ENCODE data around the gene CCDC38.
"Not testable (repeated sequence)": the region's sequence is repeated elsewhere in the genome, so short reads cannot be mapped to it uniquely, and the experiment has no call there.

CCDC38 gene

GRCh38 chr12:95857799-95858198 is 84.6 kb downstream of the CCDC38 start:
- 58% methylated on average over 18 of the region's 18 CpGs for WGBS

GRCh38 chr12:95857156-95857555 is 85.3 kb downstream of the CCDC38 start:
- peaks cover 11% of the 10 kb centered on the region for H3K4me1 ChIP-seq (ENCODE audit: insufficient read depth, low read length)
- H3K36me3 ChIP-seq (ENCODE audit: insufficient read depth, low read length) = peaks cover 15% of the 10 kb centered on the region
- 91% methylated on average over 7 of the region's 7 CpGs for WGBS
- H3K27me3 ChIP-seq (ENCODE audit: insufficient read depth, low read length) = no peaks in the 10 kb centered on the region
- no peak overlapping the region for H3K27ac ChIP-seq (ENCODE audit: low read depth, low read length)
- peak overlapping the region; percentile 97; the same call in 1 of the 2 replicates for H3K4me3 ChIP-seq (ENCODE audit: low read length)
- peaks cover 11% of the 10 kb centered on the region for H3K9me3 ChIP-seq (ENCODE audit: insufficient read depth, low read depth, low read length)
- H3K9ac ChIP-seq (ENCODE audit: low read depth, low read length) = no peak overlapping the region

More at GRCh38 chr12:95857799-95858198, 84.6 kb downstream of the CCDC38 start:
- H3K4me3 ChIP-seq (ENCODE audit: low read length) = peak overlapping the region; percentile 97
- peaks cover 11% of the 10 kb centered on the region for H3K4me1 ChIP-seq (ENCODE audit: insufficient read depth, low read length)
- no peaks in the 10 kb centered on the region for H3K27me3 ChIP-seq (ENCODE audit: insufficient read depth, low read length)
- H3K27ac ChIP-seq (ENCODE audit: low read depth, low read length) = no peak overlapping the region
- no peak overlapping the region for H3K9ac ChIP-seq (ENCODE audit: low read depth, low read length)
- peaks cover 13% of the 10 kb centered on the region for H3K9me3 ChIP-seq (ENCODE audit: insufficient read depth, low read depth, low read length)
- peaks cover 22% of the 10 kb centered on the region for H3K36me3 ChIP-seq (ENCODE audit: insufficient read depth, low read length)

- Histone ChIP-seq H3K4me3 (ENCODE audit: low read length) (no peak overlapping the region), H3K36me3 (ENCODE audit: insufficient read depth, low read length) (no peaks in the 10 kb centered on the region), H3K27ac (ENCODE audit: low read depth, low read length) (no peak overlapping the region), H3K9me3 (ENCODE audit: insufficient read depth, low read depth, low read length) (no peaks in the 10 kb centered on the region), H3K27me3 (ENCODE audit: insufficient read depth, low read length) (no peaks in the 10 kb centered on the region), H3K9ac (ENCODE audit: low read depth, low read length) (no peak overlapping the region), H3K4me1 (ENCODE audit: insufficient read depth, low read length) (peaks cover 6% of the 10 kb centered on the region; the same call in 1 of the 2 replicates)
- WGBS = 87% methylated on average over 4 of the region's 4 CpGs
These were observed 90.3 kb downstream of the CCDC38 start for GRCh38 chr12:95852133-95852532.

GRCh38 chr12:95851606-95852005 is 90.8 kb downstream of the CCDC38 start:
- Histone ChIP-seq H3K27me3 (ENCODE audit: insufficient read depth, low read length) (no peaks in the 10 kb centered on the region), H3K4me1 (ENCODE audit: insufficient read depth, low read length) (0 out of 2 replicates have a peak, but pooled peaks cover 4% of the 10 kb centered on the region), H3K27ac (ENCODE audit: low read depth, low read length) (no peak overlapping the region)

GRCh38 chr12:95848575-95849388 is 93.6 kb downstream of the CCDC38 start:
- H3K9me3 ChIP-seq (ENCODE audit: insufficient read depth, low read depth, low read length) = no peaks in the 10 kb centered on the region
- 69% methylated on average over 8 of the region's 8 CpGs for WGBS
- no peak overlapping the region for H3K27ac ChIP-seq (ENCODE audit: low read depth, low read length)
- H3K9ac ChIP-seq (ENCODE audit: low read depth, low read length) = no peak overlapping the region
- 0 out of 2 replicates have a peak, but pooled peaks cover 4% of the 10 kb centered on the region for H3K4me1 ChIP-seq (ENCODE audit: insufficient read depth, low read length)
- H3K4me3 ChIP-seq (ENCODE audit: low read length) = no peak overlapping the region
- no peaks in the 10 kb centered on the region for H3K36me3 ChIP-seq (ENCODE audit: insufficient read depth, low read length)
- no peaks in the 10 kb centered on the region for H3K27me3 ChIP-seq (ENCODE audit: insufficient read depth, low read length)

More at GRCh38 chr12:95851606-95852005, 90.8 kb downstream of the CCDC38 start:
- H3K9ac ChIP-seq (ENCODE audit: low read depth, low read length) = no peak overlapping the region
- no peaks in the 10 kb centered on the region for H3K9me3 ChIP-seq (ENCODE audit: insufficient read depth, low read depth, low read length)
- WGBS = 89% methylated on average over 3 of the region's 3 CpGs
- H3K4me3 ChIP-seq (ENCODE audit: low read length) = no peak overlapping the region
- H3K36me3 ChIP-seq (ENCODE audit: insufficient read depth, low read length) = no peaks in the 10 kb centered on the region

- not testable (repeated sequence) for H3K36me3 ChIP-seq (ENCODE audit: insufficient read depth, low read length); H3K4me1 ChIP-seq (ENCODE audit: insufficient read depth, low read length); H3K9ac ChIP-seq (ENCODE audit: low read depth, low read length); H3K9me3 ChIP-seq (ENCODE audit: insufficient read depth, low read depth, low read length); H3K4me3 ChIP-seq (ENCODE audit: low read length); H3K27me3 ChIP-seq (ENCODE audit: insufficient read depth, low read length); H3K27ac ChIP-seq (ENCODE audit: low read depth, low read length)
- 95% methylated on average over 6 of the region's 12 CpGs for WGBS
These were observed 100.0 kb downstream of the CCDC38 start for GRCh38 chr12:95842426-95842825.

- no peaks in the 10 kb centered on the region for H3K9me3 ChIP-seq (ENCODE audit: insufficient read depth, low read depth, low read length)
- WGBS = 73% methylated on average over 10 of the region's 11 CpGs
- H3K27me3 ChIP-seq (ENCODE audit: insufficient read depth, low read length) = no peaks in the 10 kb centered on the region
- no peaks in the 10 kb centered on the region for H3K4me1 ChIP-seq (ENCODE audit: insufficient read depth, low read length)
- no peak overlapping the region for H3K27ac ChIP-seq (ENCODE audit: low read depth, low read length)
- no peak overlapping the region for H3K4me3 ChIP-seq (ENCODE audit: low read length)
- H3K9ac ChIP-seq (ENCODE audit: low read depth, low read length) = no peak overlapping the region
- H3K36me3 ChIP-seq (ENCODE audit: insufficient read depth, low read length) = no peaks in the 10 kb centered on the region
These were observed 104.3 kb downstream of the CCDC38 start for GRCh38 chr12:95838125-95838524.

GRCh38 chr12:95837240-95838038 is 105.0 kb downstream of the CCDC38 start:
- Histone ChIP-seq H3K27ac (ENCODE audit: low read depth, low read length) (no peak overlapping the region), H3K4me1 (ENCODE audit: insufficient read depth, low read length) (no peaks in the 10 kb centered on the region), H3K9me3 (ENCODE audit: insufficient read depth, low read depth, low read length) (no peaks in the 10 kb centered on the region), H3K4me3 (ENCODE audit: low read length) (no peak overlapping the region; the same call in 1 of the 2 replicates), H3K9ac (ENCODE audit: low read depth, low read length) (no peak overlapping the region), H3K27me3 (ENCODE audit: insufficient read depth, low read length) (no peaks in the 10 kb centered on the region), H3K36me3 (ENCODE audit: insufficient read depth, low read length) (no peaks in the 10 kb centered on the region)
- WGBS = 81% methylated on average over 10 of the region's 10 CpGs

GRCh38 chr12:95836630-95837239 is 105.7 kb downstream of the CCDC38 start:
- Histone ChIP-seq H3K27me3 (ENCODE audit: insufficient read depth, low read length) (no peaks in the 10 kb centered on the region), H3K27ac (ENCODE audit: low read depth, low read length) (no peak overlapping the region), H3K36me3 (ENCODE audit: insufficient read depth, low read length) (no peaks in the 10 kb centered on the region), H3K4me3 (ENCODE audit: low read length) (no peak overlapping the region; the same call in 1 of the 2 replicates), H3K9ac (ENCODE audit: low read depth, low read length) (no peak overlapping the region), H3K9me3 (ENCODE audit: insufficient read depth, low read depth, low read length) (no peaks in the 10 kb centered on the region), H3K4me1 (ENCODE audit: insufficient read depth, low read length) (no peaks in the 10 kb centered on the region)
- 1% methylated on average over 1 of the region's 1 CpG for WGBS

- no peaks in the 10 kb centered on the region for H3K9me3 ChIP-seq (ENCODE audit: insufficient read depth, low read depth, low read length)
- no peaks in the 10 kb centered on the region for H3K36me3 ChIP-seq (ENCODE audit: insufficient read depth, low read length)
- H3K9ac ChIP-seq (ENCODE audit: low read depth, low read length) = no peak overlapping the region
- no peaks in the 10 kb centered on the region for H3K27me3 ChIP-seq (ENCODE audit: insufficient read depth, low read length)
- no peak overlapping the region for H3K27ac ChIP-seq (ENCODE audit: low read depth, low read length)
- no peak overlapping the region for H3K4me3 ChIP-seq (ENCODE audit: low read length)
- WGBS = 77% methylated on average over 3 of the region's 3 CpGs
- H3K4me1 ChIP-seq (ENCODE audit: insufficient read depth, low read length) = no peaks in the 10 kb centered on the region
These were observed 106.2 kb downstream of the CCDC38 start for GRCh38 chr12:95836185-95836609.

- Histone ChIP-seq H3K27me3 (ENCODE audit: insufficient read depth, low read length) (no peaks in the 10 kb centered on the region), H3K9ac (ENCODE audit: low read depth, low read length) (no peak overlapping the region), H3K4me3 (ENCODE audit: low read length) (no peak overlapping the region), H3K4me1 (ENCODE audit: insufficient read depth, low read length) (no peaks in the 10 kb centered on the region), H3K36me3 (ENCODE audit: insufficient read depth, low read length) (no peaks in the 10 kb centered on the region), H3K27ac (ENCODE audit: low read depth, low read length) (no peak overlapping the region), H3K9me3 (ENCODE audit: insufficient read depth, low read depth, low read length) (no peaks in the 10 kb centered on the region)
- 92% methylated on average over 1 of the region's 1 CpG for WGBS
These were observed 107.8 kb downstream of the CCDC38 start for GRCh38 chr12:95834572-95834971.

Data from HUES64 (cell line).